HG03565 (cell line): ENCODE data around the gene CANX.
"Not testable (repeated sequence)": the region's sequence is repeated elsewhere in the genome, so short reads cannot be mapped to it uniquely, and the experiment has no call there.

Experiments used
- ATAC-seq: cut with Tn5 transposase; IDR thresholded peaks from one replicate; pipeline ENCODE4 v1.9.1; 2021; ENCODE audit warnings: mild to moderate bottlenecking, moderate library complexity; ENCODE audit not compliant: unreplicated experiment

Gene CANX

GRCh38 chr5:179698935-179699615 is at the start of gene CANX:
TSS of gene CANX (plus strand) at chr5:179698967. CDS start at chr5:179705682, 6,715 bp downstream.
- ATAC-seq, result no peak

DNA sequence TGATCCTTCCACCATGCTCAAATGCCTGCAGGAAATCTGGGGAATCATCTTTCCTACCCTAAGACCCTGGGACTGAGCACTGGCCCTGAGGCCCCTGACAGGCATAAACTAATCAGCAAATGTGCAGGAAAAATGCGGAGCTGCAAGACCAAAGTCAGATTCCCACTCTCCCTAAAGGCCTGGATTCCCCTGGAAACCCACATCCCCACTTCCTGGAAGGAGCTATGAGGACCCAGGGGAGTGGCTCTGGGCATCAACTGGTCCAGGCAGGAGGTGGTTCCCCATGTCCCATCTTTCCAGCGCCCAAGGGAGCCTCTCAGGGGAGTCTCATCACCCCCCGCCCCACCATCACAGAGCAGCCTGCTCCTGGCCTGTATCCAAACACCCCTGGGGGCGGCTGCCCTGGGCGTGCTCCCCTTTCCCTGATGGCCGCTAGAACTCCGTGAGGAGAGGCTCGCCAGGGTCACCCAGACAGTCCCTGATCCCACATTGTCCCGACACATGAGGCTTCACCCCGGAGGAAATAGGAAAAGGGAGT is 49.5 kb upstream of the CANX start:
- not testable (repeated sequence) for ATAC-seq

GRCh38 chr5:179650245-179650644 is 48.5 kb upstream of the CANX start:
- not testable (repeated sequence) for ATAC-seq

DNA sequence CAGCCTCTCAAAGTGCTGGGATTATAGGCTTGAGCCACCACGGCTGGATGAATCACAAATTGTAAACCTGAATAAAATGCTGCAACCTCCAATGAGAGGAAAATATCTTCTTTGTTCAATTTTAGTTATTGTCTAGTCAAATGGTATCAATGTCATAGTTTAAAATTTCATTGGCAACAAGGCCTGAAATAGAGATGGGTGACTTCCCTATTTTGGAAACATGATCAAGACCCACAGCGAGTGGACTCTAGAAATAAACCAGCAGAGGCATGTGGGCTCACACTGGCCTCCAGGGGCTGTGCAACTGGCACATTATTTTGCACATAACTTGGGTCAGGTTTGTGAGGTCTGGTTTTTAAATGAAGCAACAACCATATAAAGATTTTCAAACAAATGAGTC is 45.6 kb upstream of the CANX start:
- not testable (repeated sequence) for ATAC-seq

GRCh38 chr5:179657302-179658178 is 41.2 kb upstream of the CANX start:
- ATAC-seq, result peak; percentile 87

GRCh38 chr5:179658179-179658856 is 40.4 kb upstream of the CANX start:
- not testable (repeated sequence) for ATAC-seq

- not testable (repeated sequence) for ATAC-seq
Measured at GRCh38 chr5:179661647-179662046, 37.1 kb upstream of the CANX start.

- no peak for ATAC-seq
Measured at GRCh38 chr5:179668391-179668790, 30.4 kb upstream of the CANX start.

- ATAC-seq, result peak; percentile 83
Measured at GRCh38 chr5:179678223-179679013, 20.3 kb upstream of the CANX start.

DNA sequence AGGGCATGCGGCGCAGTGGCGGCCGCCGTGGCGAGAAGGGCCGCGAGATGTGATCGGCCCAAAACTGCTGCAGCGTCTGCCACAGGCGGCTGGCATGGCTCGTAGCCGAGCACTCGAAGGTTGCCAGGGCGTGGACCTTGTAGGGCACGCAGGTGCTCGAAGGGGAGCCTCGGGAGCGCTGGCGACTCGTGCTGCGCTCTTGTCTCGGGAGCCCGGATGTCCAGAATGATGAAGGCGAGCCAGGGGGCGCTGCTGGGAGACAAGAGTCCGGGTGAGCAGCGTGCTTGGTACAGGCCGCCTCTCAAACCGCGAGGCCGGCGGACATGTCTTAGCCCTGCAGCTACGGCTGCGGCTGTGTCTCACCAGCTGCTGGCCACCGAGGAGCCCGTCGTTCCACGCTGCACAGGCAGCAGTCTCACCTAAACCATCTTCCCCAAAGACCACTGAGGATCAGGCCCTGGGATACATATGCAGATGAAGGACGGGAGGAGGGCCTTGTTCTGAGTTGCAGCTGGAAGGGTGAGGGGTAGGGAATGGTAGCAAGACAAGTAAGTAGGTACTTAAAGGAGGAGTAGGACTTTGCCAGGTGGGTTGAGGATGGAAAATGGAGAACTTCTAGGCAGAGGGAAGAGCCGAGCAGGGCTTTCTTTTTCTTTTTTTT is 19.6 kb upstream of the CANX start:
- ATAC-seq, result peak; percentile 21

DNA sequence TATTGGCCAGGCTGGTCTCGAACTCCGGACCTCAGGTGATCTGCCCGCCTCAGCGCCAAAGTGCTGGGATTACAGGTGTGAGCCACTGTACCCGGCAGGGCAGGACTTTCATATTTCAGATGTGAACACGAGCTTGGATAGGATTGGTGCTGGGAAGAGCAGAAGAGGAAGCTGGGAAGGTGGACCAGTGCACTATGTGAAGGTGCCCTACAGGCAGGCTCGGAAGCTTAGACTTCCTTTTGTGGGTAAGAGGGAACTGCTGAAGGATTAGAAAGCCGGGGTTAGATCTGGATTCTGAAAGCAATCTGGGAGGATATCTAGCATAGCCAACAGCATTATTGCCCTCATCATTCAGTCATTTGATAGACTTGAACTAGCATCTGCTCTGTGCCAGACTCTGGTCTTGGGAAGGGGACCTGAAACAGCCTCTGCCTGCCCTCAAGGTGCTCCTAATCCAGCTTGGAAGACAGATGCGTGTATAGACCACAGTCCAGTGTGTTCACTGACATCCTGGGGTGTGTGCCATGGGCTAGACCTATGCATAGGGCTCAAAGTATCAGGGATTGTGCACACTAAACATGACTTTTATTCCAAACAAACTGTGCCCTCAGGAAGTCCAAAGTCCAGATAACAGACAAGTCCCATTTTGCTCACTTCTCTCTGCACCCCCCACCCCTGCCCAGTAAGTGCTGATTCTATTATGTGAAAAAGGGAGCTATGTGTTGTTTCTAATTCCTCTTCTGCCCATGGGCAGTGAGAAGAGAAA is 18.6 kb upstream of the CANX start:
- ATAC-seq, result no peak

DNA sequence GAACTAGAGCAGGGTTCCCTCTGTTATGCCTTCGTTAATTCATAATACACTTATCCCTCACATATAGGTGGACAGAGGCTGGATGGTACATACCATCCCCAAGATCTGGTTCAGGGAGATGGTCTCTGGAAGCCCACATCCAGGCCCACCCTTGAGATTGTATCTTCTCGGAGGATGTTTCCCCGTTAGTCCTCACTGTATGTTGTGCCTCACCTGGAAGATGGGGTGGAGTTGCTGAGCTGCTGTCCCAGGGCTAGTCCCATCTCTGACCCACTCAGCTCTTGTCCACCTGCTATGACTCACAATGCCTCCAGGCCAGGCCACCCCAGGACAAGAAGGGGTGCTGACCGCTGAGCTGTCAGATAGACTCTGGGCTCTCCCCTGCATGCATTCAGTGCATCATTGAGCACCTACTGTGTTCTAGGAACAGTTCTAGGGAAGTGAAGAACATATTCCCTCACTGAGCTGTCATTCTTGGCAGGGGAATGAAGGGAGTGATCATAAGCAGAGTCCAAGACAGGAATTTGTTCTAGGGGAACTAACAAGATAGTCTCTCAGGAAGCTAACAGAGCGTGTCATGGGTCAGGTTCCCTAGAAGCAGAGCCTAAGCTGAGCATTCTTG is 17.9 kb upstream of the CANX start, which contains the start of gene CBY3:
Gene CBY3, minus strand, starts transcription at position 255 of the 622 bp plus-strand sequence. Its CDS starts 116 bp downstream, at position 139.
- no peak for ATAC-seq

DNA sequence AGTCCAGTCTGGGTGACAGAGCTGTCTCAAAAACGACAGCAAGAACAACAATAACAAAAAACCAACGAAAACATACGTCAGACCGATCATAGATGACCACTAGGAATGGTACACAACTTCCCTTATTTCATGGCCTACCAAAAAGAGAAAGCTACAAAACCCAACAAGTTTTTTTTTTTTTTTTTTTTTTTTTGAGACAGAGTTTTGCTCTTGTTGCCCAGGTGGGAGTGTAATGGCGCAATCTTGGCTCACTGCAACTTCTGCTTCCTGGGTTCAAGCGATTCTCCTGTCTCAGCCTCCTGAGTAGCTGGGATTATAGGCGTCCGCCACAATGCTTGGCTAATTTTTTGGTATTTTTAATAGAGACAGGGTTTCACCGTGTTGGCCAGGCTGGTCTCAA is 9.6 kb upstream of the CANX start:
- ATAC-seq, result not testable (repeated sequence)

GRCh38 chr5:179694561-179694960 is 4.2 kb upstream of the CANX start:
- ATAC-seq, result no peak

- no peak for ATAC-seq
Measured at GRCh38 chr5:179696603-179697002, 2.2 kb upstream of the CANX start.

GRCh38 chr5:179697108-179697507 is 1.7 kb upstream of the CANX start:
- no peak for ATAC-seq

- ATAC-seq, result not testable (repeated sequence)
Measured at GRCh38 chr5:179697543-179697942, 1.2 kb upstream of the CANX start.
